Measurements from ENCODE around the gene POM121C.
"Not testable (repeated sequence)": the region's sequence is repeated elsewhere in the genome, so short reads cannot be mapped to it uniquely, and the experiment has no call there.

DNA sequence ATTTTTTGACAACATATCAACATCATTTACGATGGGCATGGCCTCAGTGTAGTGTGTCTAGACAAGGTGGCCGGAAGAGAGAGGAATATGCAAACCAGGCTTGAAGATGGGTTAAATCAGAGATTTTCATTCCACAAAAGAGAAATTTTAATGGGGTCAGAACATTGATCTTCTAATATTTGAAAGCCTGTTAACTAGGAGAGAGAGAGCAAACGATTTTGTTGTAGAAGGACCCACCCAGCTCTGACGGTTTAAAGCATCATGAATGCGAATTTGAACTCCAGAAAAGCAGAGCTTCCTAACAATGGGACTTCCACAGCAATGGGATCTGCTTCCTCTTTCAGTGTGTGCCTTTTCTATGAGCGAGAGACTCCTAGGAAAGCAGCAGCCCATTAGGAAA lies 5.9 kb upstream of the POM121C start, which contains the start of gene SPDYE5:
- not testable (repeated sequence) for TF ChIP-seq CTCF, POLR2A (IDR thresholded peaks at IDR 0.05)

Measured in testis (tissue), 2 donors.